DOHH2 (cell line): ENCODE results near the gene CYTH1.

Experiments used
- EZH2phosphoT487 ChIP-seq: fragments of 200-600 bp; sonication (generic); IDR thresholded peaks from 2 replicates; pipeline ENCODE4 v1.6.1; 2017; ENCODE audit warnings: borderline replicate concordance, mild to moderate bottlenecking, antibody characterized with exemption, low read length, moderate library complexity, mixed read lengths
- TF ChIP-seq, protein P1 (sequence below): fragments of 200-600 bp; sonication (generic); IDR thresholded peaks from one replicate; pipeline ENCODE4 v1.5.1; 2014; ENCODE audit warnings: antibody characterized with exemption, mild to moderate bottlenecking, low read depth, low read length; ENCODE audit not compliant: poor library complexity, severe bottlenecking

DNA sequence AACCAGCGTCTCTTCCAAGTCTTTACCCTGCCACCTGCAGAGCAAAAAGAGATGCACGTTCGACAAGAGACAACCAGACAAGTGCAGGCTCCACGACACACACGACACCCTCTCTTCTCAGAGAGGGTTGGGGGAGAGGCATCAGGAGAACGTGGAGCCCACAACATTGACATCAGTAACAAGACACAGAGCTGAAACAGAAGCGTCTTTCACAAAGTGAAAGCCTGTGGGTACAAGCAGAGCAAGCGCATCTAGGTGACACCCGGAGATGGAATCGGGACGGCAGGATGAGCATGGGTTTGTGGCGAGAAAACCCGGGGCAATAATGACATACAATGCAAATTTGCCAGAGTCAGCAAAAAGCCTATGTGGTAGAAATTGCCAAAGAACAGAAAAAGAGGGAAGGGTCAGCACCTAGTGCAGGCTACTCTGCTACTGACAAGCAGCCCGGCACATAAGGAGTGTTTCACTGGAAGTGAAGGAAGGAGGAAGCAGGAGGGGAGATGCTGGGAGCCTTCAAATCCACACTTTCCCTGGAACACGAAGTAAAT is 89.5 kb downstream of the CYTH1 start:
- TF ChIP-seq, protein P1, sequence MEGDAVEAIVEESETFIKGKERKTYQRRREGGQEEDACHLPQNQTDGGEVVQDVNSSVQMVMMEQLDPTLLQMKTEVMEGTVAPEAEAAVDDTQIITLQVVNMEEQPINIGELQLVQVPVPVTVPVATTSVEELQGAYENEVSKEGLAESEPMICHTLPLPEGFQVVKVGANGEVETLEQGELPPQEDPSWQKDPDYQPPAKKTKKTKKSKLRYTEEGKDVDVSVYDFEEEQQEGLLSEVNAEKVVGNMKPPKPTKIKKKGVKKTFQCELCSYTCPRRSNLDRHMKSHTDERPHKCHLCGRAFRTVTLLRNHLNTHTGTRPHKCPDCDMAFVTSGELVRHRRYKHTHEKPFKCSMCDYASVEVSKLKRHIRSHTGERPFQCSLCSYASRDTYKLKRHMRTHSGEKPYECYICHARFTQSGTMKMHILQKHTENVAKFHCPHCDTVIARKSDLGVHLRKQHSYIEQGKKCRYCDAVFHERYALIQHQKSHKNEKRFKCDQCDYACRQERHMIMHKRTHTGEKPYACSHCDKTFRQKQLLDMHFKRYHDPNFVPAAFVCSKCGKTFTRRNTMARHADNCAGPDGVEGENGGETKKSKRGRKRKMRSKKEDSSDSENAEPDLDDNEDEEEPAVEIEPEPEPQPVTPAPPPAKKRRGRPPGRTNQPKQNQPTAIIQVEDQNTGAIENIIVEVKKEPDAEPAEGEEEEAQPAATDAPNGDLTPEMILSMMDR: no peak
- TF ChIP-seq EZH2phosphoT487: no peak
